IMR-90 (cell line): Measurements from ENCODE around the gene CCDC17. TPM values are rescaled to one million over a fixed set of nuclear protein-coding genes. Genes with fewer than 3 reads are reported as not detected.

Experiments
- ATAC-seq: fragments of 200-7000 bp; cut with Tn5 transposase; 2 replicates; pipeline ENCODE4 v1.9.1; 2020; ENCODE audit warnings: low read depth, mild to moderate bottlenecking, moderate library complexity
- BruUV-seq: library from RNA; stranded (reverse); fragments of 400-500 nt; replicated peaks from 2 replicates; lab custom pipeline; 2021; lab: Mats Ljungman, UMichigan
- CTCF ChIA-PET: fragments of 300-600 bp; formaldehyde crosslinking; extraction: SDS; loops from one replicate; lab custom pipeline; 2021; ENCODE audit warnings: antibody characterized with exemption; lab: Yijun Ruan, JAX
- POLR2A ChIA-PET: fragments of 300-600 bp; sonication (Branson Sonifier 250); formaldehyde crosslinking; loops from one replicate; lab custom pipeline; 2022; ENCODE audit warnings: antibody characterized with exemption; ENCODE audit not compliant: unreplicated experiment; lab: Charles Lee
- DNase-seq: peaks from one replicate; pipeline ENCODE4 v3.0.0; 2013
- H2AFZ ChIP-seq: replicated peaks from 2 replicates; pipeline ENCODE3; 2013; ENCODE audit warnings: low read length, mild to moderate bottlenecking; ENCODE audit not compliant: poor library complexity
- H2AK5ac ChIP-seq: 2 replicates; pipeline ENCODE4 v1.6.1; 2013; ENCODE audit warnings: low read depth, low read length, inconsistent platforms
- H2AK9ac ChIP-seq: replicated peaks from 2 replicates; pipeline ENCODE3; 2013; ENCODE audit warnings: mild to moderate bottlenecking, low read depth, low read length, moderate library complexity; ENCODE audit not compliant: poor library complexity
- H2BK120ac ChIP-seq: 2 replicates; pipeline ENCODE4 v1.6.1; 2013; ENCODE audit warnings: low read depth, low read length, inconsistent platforms
- H2BK15ac ChIP-seq: 3 replicates; pipeline ENCODE4 v1.6.1; 2013; ENCODE audit warnings: low read depth, low read length, inconsistent platforms
- H2BK20ac ChIP-seq: 2 replicates; pipeline ENCODE4 v1.6.1; 2013; ENCODE audit warnings: low read depth, mild to moderate bottlenecking, inconsistent platforms, low read length, moderate library complexity
- H2BK5ac ChIP-seq: 2 replicates; pipeline ENCODE4 v1.6.1; 2013; ENCODE audit warnings: mild to moderate bottlenecking, low read depth, low read length, inconsistent platforms; ENCODE audit not compliant: poor library complexity, severe bottlenecking
- H3K14ac ChIP-seq: replicated peaks from 2 replicates; pipeline ENCODE4 v1.6.1; 2013; ENCODE audit warnings: low read depth, low read length, inconsistent platforms
- H3K18ac ChIP-seq: 2 replicates; pipeline ENCODE4 v1.6.1; 2013; ENCODE audit warnings: low read depth, low read length, control low read depth
- H3K23ac ChIP-seq: 2 replicates; pipeline ENCODE4 v1.6.1; 2013; ENCODE audit warnings: low read depth, low read length, inconsistent platforms
- H3K27ac ChIP-seq: 2 replicates; pipeline ENCODE4 v1.5.1; 2013; ENCODE audit warnings: mild to moderate bottlenecking, control low read depth, low read length; ENCODE audit not compliant: insufficient read depth
- H3K27me3 ChIP-seq: 2 replicates; pipeline ENCODE4 v1.6.1; 2013; ENCODE audit warnings: low read length; ENCODE audit not compliant: control insufficient read depth, insufficient read depth
- H3K36me3 ChIP-seq: 2 replicates; pipeline ENCODE4 v1.6.1; 2013; ENCODE audit warnings: low read length, mixed read lengths; ENCODE audit not compliant: control insufficient read depth, insufficient read depth
- H3K4ac ChIP-seq: 2 replicates; pipeline ENCODE4 v1.6.1; 2013; ENCODE audit warnings: low read depth, low read length, inconsistent platforms
- H3K4me1 ChIP-seq: 2 replicates; pipeline ENCODE4 v1.6.1; 2013; ENCODE audit warnings: low read length, mixed read lengths; ENCODE audit not compliant: control insufficient read depth, insufficient read depth
- H3K4me2 ChIP-seq: 2 replicates; pipeline ENCODE4 v1.6.1; 2013; ENCODE audit warnings: low read depth, mild to moderate bottlenecking, control low read depth, low read length, moderate library complexity
- H3K4me3 ChIP-seq: 2 replicates; pipeline ENCODE4 v1.5.1; 2013; ENCODE audit warnings: low read depth, mild to moderate bottlenecking, control low read depth, low read length, moderate library complexity; ENCODE audit not compliant: insufficient read depth
- H3K56ac ChIP-seq: 2 replicates; pipeline ENCODE4 v1.6.1; 2013; ENCODE audit warnings: low read length, inconsistent platforms; ENCODE audit not compliant: insufficient read depth; ENCODE audit errors: extremely low read depth
- H3K79me1 ChIP-seq, 2 experiments: 2 replicates each; pipeline ENCODE4 v1.6.1; 2013; ENCODE audit warnings: low read length in 2 of 2, inconsistent platforms in 1 of 2, low read depth in 1 of 2
- H3K9ac ChIP-seq: 2 replicates; pipeline ENCODE4 v1.6.1; 2013; ENCODE audit warnings: low read depth, low read length, control low read depth
- H3K9me1 ChIP-seq: 2 replicates; pipeline ENCODE4 v1.6.1; 2013; ENCODE audit warnings: low read length, inconsistent platforms; ENCODE audit not compliant: insufficient read depth
- H3K9me3 ChIP-seq: 2 replicates; pipeline ENCODE4 v1.6.1; 2013; ENCODE audit warnings: low read length; ENCODE audit not compliant: control insufficient read depth, insufficient read depth
- H4K20me1 ChIP-seq: 2 replicates; pipeline ENCODE4 v1.6.1; 2013; ENCODE audit warnings: low read length, inconsistent platforms; ENCODE audit not compliant: insufficient read depth
- H4K5ac ChIP-seq: 2 replicates; pipeline ENCODE4 v1.6.1; 2013; ENCODE audit warnings: mild to moderate bottlenecking, low read depth, low read length, control low read depth
- H4K8ac ChIP-seq, 2 experiments: 2 replicates each; pipeline ENCODE4 v1.6.1; 2013; ENCODE audit warnings: low read depth in 2 of 2, low read length in 2 of 2, control low read depth in 1 of 2, inconsistent platforms in 1 of 2
- H4K91ac ChIP-seq: 2 replicates; pipeline ENCODE4 v1.6.1; 2013; ENCODE audit warnings: low read depth, low read length, inconsistent platforms; ENCODE audit not compliant: insufficient read depth
- CHD1 ChIP-seq: IDR thresholded peaks from 2 replicates; pipeline ENCODE4 v1.6.1; 2012; ENCODE audit warnings: low read depth, low read length, improper control_type of control experiment
- WGBS, 2 experiments: methylation state at CpG; one replicate each; pipeline versions ENCODE4 v1.1.5 to v1.1.7; 2013; ENCODE audit warnings: missing lambda C conversion rate in 2 of 2; ENCODE audit not compliant: insufficient read length in 1 of 2; ENCODE audit errors: extremely low coverage in 2 of 2; 5-methylcytosine and 5-hydroxymethylcytosine counted together
- dilution Hi-C: fragments of 300-500 bp; cut with HindIII; formaldehyde crosslinking; loops from one replicate; pipeline ENCODE4 v1.14.3; 2018; ENCODE audit warnings: low sequenced_read_pairs; ENCODE audit not compliant: unreplicated experiment
- in situ Hi-C: fragments of 300-500 bp; cut with MboI; formaldehyde crosslinking; loops from 3 replicates; pipeline ENCODE4 v1.14.3; 2019; ENCODE audit warnings: low sequenced_read_pairs, inconsistent platforms, mixed read lengths
- intact Hi-C: fragments of 100-400 bp; cut with micrococcal nuclease; formaldehyde crosslinking; loops from 2 replicates; pipeline ENCODE4 v1.10.0; 2022
- polyA plus RNA-seq, 3 experiments: library from polyadenylated mRNA; depleted of rRNA; stranded (reverse); fragments of >200 nt; gene quantifications; 2 replicates each; pipeline ENCODE4 v1.2.3, GENCODE V29; 2012; ENCODE audit warnings: low replicate concordance in 1 of 3
- total RNA-seq: library from RNA; depleted of rRNA; stranded (reverse); fragments of >200 nt; gene quantifications from 2 replicates; pipeline ENCODE4 v1.2.3, GENCODE V29; 2012

The CCDC17 gene
- total and polyA plus RNA-seq, 2 of the 4 experiments (the other 2 are of a cell fraction): 0.18 to 0.26 TPM

DNA sequence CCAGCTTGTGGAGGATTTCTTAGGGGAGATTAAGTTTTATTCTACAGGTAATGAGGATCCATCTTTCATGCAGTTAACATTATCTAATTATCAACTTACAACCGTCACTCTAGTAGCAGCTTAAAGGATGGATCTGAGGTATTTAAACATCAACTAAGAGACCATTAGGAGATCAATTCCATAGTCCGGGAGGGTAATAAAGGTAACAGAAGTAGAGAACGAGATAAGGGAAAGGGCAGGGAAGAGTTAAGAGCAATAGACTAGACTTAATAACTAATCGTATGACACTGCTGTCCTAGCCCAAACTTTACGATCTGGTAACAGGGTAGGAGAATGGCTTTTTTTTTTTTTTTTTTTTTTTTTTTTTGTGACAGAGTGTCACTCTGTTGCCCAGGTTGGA lies 19.5 kb upstream of the CCDC17 start:
- Histone ChIP-seq H3K23ac (no peak overlapping the region), H2BK15ac (no peak overlapping the region), H3K18ac (no peak overlapping the region), H3K4me2 (no peak overlapping the region), H3K4me3 (no peak overlapping the region), H3K4ac (no peak overlapping the region), H3K4me1 (peaks cover 5% of the 10 kb centered on the region), H3K9me3 (no peaks in the 10 kb centered on the region), H3K36me3 (peaks cover 41% of the 10 kb centered on the region), H4K20me1 (peaks cover 12% of the 10 kb centered on the region; the same call in 1 of the 2 replicates), H2AK9ac (no peak overlapping the region), H3K14ac (no peak overlapping the region), H2AFZ (no peak overlapping the region), H3K27me3 (no peaks in the 10 kb centered on the region), H2BK120ac (no peak overlapping the region), H3K56ac (no peak overlapping the region), H3K79me1 (peaks cover 21 to 60% of the 10 kb centered on the region in 2 experiments), H3K9ac (no peak overlapping the region), H2AK5ac (no peak overlapping the region), H2BK20ac (no peak overlapping the region), H2BK5ac (no peak overlapping the region), H4K91ac (no peak overlapping the region), H3K9me1 (peaks cover 8% of the 10 kb centered on the region), H4K5ac (no peak overlapping the region), H3K27ac (no peak overlapping the region), H4K8ac (no peak overlapping the region)
- DNase-seq (no peak), ATAC-seq (no peak)
- dilution Hi-C loops: no loop called here
- POLR2A ChIA-PET: no interaction called here
- in situ Hi-C loops: no loop called here
- intact Hi-C loops: loop anchor here (5.0 kb wide), 1 partner anchor 239 kb away; no protein-coding TSS in a partner anchor
- no CpG with 5 or more reads among the region's 5 CpGs for WGBS, 2 experiments
- BruUV-seq: no TSS peak
- no peak for TF ChIP-seq CHD1
- CTCF ChIA-PET: no interaction called here
